NCI-H2196 treated with DMSO at 0.1 percent for 48 hours (cell line): ENCODE measurements around the gene NPFFR1.
"Not testable (repeated sequence)": the region's sequence is repeated elsewhere in the genome, so short reads cannot be mapped to it uniquely, and the experiment has no call there.

Source experiments
- DNase-seq: peaks from one replicate; lab custom pipeline; 2025; ENCODE audit not compliant: unreplicated experiment; lab: John Stamatoyannopoulos, UW

NPFFR1 gene

DNA sequence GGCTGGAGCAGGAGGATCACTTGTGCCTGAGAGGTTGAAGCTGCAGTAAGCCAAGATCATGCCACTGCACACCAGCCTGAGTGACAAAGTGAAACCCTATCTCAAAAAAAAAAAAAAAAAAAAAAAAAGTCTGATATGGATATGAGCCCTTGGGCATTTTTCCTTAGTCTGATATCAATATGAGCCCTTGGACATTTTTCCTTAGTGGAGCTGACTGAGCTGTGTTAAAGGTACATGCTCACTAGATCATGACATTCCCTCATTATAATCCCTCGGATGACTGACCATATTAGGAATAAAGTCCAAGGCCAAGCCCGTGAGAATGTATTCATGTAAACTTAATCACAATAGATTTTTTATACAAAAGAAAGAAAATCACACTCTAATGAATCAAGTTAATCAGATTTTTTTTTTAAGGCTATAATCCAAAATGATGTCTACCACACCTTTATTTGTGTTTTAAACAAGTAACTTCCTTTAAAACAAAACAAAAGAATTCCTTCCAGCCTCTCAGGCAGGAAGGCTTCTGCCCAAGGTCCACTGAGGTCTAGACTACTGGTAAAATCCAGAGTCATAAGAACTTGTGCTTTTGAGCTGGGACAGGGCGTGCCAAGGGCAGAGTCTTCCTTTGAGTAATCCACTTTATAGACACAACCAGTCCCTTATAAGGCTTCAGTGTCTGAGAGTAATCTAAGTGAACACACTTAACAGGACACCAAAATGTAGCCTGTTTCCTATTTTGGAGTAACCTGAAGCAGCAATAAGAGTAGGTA is 56.1 kb downstream of the NPFFR1 start:
- no peak for DNase-seq

DNA sequence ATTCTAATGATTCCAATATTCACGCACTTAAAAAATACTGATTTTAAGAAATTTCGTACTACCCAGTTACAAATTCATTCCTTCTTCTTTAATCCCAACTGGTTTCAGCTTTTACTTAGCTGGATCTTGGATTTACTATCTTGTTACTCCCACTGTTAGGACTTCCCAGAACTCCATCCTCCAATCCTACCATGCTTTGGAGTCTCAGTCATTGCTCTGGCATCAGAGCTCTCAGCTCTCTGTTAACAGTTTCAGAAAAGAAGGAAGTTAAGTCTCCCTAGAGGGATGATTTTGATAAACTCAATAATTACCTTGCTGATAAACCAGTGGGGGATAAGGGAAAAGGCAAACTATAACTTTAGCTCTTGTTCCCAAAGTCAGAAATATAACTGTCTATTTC is 60.1 kb downstream of the NPFFR1 start:
- no peak for DNase-seq

DNA sequence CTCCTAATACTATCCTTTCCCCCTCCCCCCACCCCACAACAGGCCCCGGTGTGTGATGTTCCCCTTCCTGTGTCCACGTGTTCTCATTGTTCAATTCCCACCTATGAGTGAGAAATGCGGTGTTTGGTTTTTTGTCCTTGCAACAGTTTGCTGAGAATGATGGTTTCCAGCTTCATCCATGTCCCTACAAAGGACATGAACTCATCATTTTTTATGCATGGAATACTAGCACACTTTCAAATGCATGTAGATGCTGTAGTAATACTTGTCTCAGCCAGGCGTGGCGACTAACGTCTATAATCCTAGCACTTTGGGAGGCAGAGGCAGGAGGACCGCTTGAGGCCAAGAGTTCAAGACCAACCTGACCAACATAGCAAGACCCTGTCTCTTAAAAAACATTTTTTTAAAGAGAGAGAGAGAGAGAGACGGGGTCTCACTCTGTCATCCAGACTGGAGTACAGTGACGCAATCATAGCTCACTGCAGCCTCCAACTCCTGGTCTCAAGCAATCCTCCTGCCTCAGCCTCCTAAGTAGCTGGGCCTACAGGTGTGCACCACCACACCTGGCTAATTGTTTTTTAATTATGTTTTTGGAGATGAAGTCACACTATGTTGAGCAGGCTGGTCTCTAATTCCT is 60.9 kb downstream of the NPFFR1 start:
- not testable (repeated sequence) for DNase-seq

DNA sequence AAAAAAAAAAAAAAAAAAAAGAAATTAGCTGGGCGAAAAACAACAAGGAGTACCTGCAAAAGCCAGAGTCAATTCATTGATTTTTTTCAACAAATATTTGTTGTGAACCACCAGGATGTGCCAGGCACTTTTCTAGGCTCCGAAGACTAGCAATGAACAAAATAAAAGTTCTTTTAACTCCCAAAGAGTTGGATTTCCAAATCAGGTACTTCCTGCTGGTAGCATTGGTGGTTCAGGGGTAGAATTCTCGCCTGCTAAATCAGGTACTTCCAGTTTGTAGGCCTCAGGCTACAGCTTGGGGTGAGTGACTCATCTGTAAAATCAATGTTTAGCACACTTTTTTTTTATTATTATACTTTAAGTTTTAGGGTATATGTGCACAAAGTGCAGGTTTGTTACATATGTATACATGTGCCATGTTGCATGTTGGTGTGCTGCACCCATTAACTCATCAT is 61.4 kb downstream of the NPFFR1 start:
- no peak for DNase-seq

DNA sequence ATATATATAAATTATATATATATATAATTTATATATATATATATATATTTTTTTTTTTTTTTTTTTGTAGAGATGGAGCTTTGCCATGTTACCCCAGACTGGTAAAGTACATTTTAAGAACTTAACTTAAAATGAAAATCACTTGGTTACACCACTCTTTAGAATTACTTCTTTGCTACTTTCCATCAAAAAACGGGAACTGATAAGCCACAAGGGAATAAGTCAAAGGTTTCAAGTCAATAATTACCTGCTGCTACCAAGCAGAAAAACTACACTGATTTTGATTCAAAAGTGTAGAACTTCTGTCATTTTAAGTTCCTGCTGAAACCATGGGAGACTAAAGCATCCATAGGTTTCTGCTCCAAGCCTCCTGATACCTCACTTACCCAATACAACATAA is 62.8 kb downstream of the NPFFR1 start:
- DNase-seq = no peak

DNA sequence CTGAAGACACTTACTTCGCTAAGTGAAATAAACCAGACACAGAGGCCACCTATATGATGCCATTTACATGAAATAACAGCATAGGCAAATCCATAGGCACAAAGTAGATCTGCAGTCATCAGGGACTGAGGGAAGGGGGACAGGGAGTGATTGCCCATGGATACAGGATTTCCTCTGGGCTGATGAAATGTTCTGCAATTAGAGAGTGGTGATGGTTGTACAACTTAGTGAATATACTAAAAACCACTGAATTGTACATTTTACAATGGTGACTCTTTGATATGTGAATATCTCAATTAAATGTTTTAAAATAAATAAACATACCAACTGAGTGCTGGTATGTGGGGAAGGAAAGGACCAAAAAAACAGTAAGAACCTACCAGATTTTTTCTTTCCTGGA is 70.9 kb downstream of the NPFFR1 start:
- no peak for DNase-seq

DNA sequence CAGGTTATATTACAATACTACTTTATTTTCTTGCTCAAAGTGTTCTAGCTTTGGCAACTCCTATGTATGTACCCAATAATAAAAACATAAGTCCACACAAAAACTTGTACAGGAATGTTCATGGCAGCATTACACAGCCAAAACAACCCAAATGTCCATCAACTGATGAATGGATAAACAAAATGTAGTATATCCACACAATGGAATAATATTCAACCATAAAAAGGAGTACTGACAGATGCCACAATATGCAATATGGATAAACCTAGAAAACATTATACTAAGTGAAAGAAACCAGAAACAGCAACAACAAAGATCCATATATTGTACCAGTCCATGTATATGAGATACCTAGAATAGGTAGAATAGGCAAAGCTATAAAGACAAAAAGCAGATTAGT is 71.5 kb downstream of the NPFFR1 start:
- no peak for DNase-seq

DNA sequence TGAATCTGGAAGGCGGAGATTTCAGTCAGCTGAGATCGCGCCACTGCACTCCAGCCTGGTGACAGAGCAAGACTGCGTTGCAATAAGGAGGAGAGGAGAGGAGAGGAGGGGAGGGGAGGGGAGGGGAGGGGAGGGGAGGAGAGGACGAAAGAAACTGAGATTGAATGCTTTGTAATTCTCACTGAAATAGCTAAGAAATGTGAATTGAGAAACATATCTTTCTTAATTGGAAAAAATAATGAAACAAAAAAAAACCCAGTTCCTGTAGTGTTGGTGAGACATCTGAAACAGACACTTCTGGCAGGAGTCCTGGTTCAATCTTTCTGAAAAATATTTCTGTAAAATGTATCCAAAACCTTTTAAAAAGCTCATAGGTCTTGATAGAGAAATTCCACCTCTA is 77.0 kb downstream of the NPFFR1 start:
- no peak for DNase-seq

DNA sequence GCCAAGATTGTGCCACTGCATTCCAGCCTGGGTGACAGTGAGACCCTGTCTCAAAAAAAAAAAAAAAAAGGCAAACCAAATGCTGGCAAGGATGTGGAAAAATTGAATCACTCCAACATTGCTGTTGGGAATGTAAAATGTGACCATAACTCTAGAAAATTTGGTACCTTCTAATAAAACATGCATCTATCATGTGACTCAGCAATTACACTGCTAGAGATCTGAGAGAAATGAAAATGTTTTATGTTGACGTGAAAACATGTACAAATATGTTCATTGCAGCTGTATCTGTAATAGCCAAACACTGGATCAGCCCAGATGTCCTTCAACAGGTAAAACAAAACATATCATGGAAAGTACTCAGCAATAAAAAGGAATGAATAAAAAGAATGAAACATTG is 82.7 kb downstream of the NPFFR1 start:
- DNase-seq = no peak

DNA sequence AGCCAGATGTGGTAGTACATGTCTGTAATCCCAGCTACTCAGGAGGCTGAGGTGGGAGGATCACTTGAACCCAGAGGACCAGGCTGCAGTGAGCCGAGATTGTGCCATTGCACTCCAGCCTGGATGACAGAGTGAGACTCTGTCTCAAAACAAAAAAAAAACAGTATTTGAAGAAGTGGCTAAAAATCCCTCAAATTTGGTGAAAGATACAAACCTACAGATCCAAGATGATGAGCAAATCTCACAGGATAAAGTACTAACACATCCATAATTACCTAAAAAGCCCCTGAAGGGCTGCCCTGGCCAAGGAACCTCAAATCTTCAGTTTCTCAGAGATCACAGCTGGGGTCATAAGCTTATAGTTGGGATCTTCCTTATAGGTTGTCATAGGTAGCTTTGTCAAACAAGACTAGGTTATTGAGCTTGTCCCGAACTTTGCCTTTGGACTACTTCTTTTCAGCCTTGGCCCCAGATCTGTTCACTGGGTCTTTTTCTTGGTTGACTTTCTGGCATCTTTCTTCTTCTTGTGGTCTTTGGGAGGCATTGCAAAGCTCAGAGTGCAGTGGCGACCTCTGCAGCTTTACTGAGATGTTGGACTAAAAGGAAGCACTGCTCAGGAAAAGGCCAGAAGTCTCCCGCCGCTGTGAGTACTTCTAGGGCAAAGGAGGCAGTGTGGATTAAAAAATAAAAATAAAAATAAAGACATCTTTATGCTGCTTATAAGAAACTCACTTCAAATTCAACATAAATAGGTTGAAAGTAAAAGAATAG is 84.9 kb downstream of the NPFFR1 start:
- no peak for DNase-seq
